OCI-LY7 (cell line): ENCODE results near the gene SLC37A1. TPM values are rescaled to one million over a fixed set of nuclear protein-coding genes. Genes with fewer than 3 reads are reported as not detected.

ENCODE experiments used
- BruUV-seq: library from RNA; stranded (reverse); fragments of 400-500 nt; replicated peaks from 2 replicates; lab custom pipeline; 2021; lab: Mats Ljungman, UMichigan
- CTCF ChIA-PET: fragments of 300-600 bp; sonication (Branson Sonifier 250); formaldehyde crosslinking; loops from one replicate; lab custom pipeline; 2022; ENCODE audit warnings: antibody characterized with exemption; ENCODE audit not compliant: unreplicated experiment; lab: Charles Lee
- POLR2A ChIA-PET: fragments of 300-600 bp; sonication (Branson Sonifier 250); formaldehyde crosslinking; loops from one replicate; lab custom pipeline; 2022; ENCODE audit warnings: antibody characterized with exemption; lab: Charles Lee
- DNase-seq: peaks from one replicate; pipeline ENCODE4 v3.0.0-alpha.2; 2015; ENCODE audit warnings: low spot score
- H2AFZ ChIP-seq: fragments of 200-600 bp; sonication (generic), shearing (Covaris generic); 2 replicates; pipeline ENCODE4 v1.6.1; 2014; ENCODE audit warnings: mild to moderate bottlenecking, antibody characterized with exemption, low read length, moderate library complexity
- H3K27ac ChIP-seq: fragments of 200-600 bp; sonication (generic); 2 replicates; pipeline ENCODE4 v1.5.1; 2014; ENCODE audit warnings: mixed run types, low read depth, mild to moderate bottlenecking, moderate library complexity, low read length, inconsistent platforms; ENCODE audit not compliant: poor library complexity, severe bottlenecking
- H3K36me3 ChIP-seq: fragments of 200-600 bp; sonication (generic); 2 replicates; pipeline ENCODE4 v1.6.1; 2014; ENCODE audit warnings: mild to moderate bottlenecking, antibody characterized with exemption, low read length, moderate library complexity, mixed read lengths; ENCODE audit not compliant: insufficient read depth
- H3K4me1 ChIP-seq: fragments of 200-600 bp; sonication (generic); 2 replicates; pipeline ENCODE4 v1.5.1; 2014; ENCODE audit warnings: mild to moderate bottlenecking, low read length; ENCODE audit not compliant: insufficient read depth, poor library complexity, severe bottlenecking
- H3K4me2 ChIP-seq: fragments of 200-600 bp; sonication (generic); 2 replicates; pipeline ENCODE4 v1.6.1; 2014; ENCODE audit warnings: mild to moderate bottlenecking, low read length
- H3K4me3 ChIP-seq: fragments of 200-600 bp; sonication (generic); 2 replicates; pipeline ENCODE4 v1.5.1; 2014; ENCODE audit warnings: mild to moderate bottlenecking, low read depth, low read length; ENCODE audit not compliant: poor library complexity, severe bottlenecking
- H3K79me2 ChIP-seq: fragments of 200-600 bp; sonication (generic); 2 replicates; pipeline ENCODE4 v1.6.1; 2016; ENCODE audit warnings: low read depth, mild to moderate bottlenecking, low read length, moderate library complexity, mixed read lengths; ENCODE audit not compliant: insufficient read depth
- H3K9me2 ChIP-seq: fragments of 200-600 bp; sonication (generic); 2 replicates; pipeline ENCODE4 v1.6.1; 2016; ENCODE audit warnings: mild to moderate bottlenecking, low read length, mixed read lengths; ENCODE audit not compliant: insufficient read depth
- H3K9me3 ChIP-seq: fragments of 200-600 bp; sonication (generic); 2 replicates; pipeline ENCODE4 v1.6.1; 2014; ENCODE audit warnings: mild to moderate bottlenecking, mixed run types, low read length, mixed read lengths
- H4K20me1 ChIP-seq: fragments of 200-600 bp; sonication (generic); 2 replicates; pipeline ENCODE4 v1.6.1; 2014; ENCODE audit warnings: mild to moderate bottlenecking, antibody characterized with exemption, low read length, moderate library complexity, mixed read lengths; ENCODE audit not compliant: insufficient read depth
- CTCF ChIP-seq: fragments of 200-600 bp; sonication (generic); conservative IDR thresholded peaks from 2 replicates; pipeline ENCODE4 v1.5.1; 2014; ENCODE audit warnings: mild to moderate bottlenecking, antibody characterized with exemption, low read length, moderate library complexity, mixed read lengths
- EZH2phosphoT487 ChIP-seq: fragments of 200-600 bp; sonication (generic); IDR thresholded peaks from 2 replicates; pipeline ENCODE4 v1.6.1; 2018; ENCODE audit warnings: low read depth, borderline replicate concordance, mild to moderate bottlenecking, mixed run types, antibody characterized with exemption, low read length, moderate library complexity, mixed read lengths
- intact Hi-C: fragments of 100-400 bp; cut with micrococcal nuclease; formaldehyde crosslinking; loops from one replicate; pipeline ENCODE4 v1.10.0; 2022; ENCODE audit not compliant: unreplicated experiment
- total RNA-seq, 2 experiments: library from RNA; depleted of rRNA in 1 of 2; stranded (reverse); fragments of >200 nt in 1 of 2; shearing (Covaris generic) in 1 of 2; gene quantifications; 2 replicates each; pipeline ENCODE4 v1.2.3, GENCODE V29; 2014 to 2022

The SLC37A1 gene
- total RNA-seq, 2 experiments from 2014 or later, result 22.5 to 27.6 TPM

- BruUV-seq, result no TSS peak
- intact Hi-C loops, result no loop called here
- ChIA-PET POLR2A (interaction anchor here (0.5 to 1.8 kb wide), 2 partner anchors 20 to 634 kb away, joined by 4 to 5 read pairs; no protein-coding TSS in a partner anchor), CTCF (no interaction called here)
- no peak overlapping the region for H3K4me3 ChIP-seq
- no peak for TF ChIP-seq CTCF
- no peak for TF ChIP-seq EZH2phosphoT487
- no peak for DNase-seq
- peak overlapping the region; percentile 63 for H3K4me2 ChIP-seq
- H3K79me2 ChIP-seq, result peaks cover 14% of the 10 kb centered on the region; the same call in 1 of the 2 replicates
- H4K20me1 ChIP-seq, result no peaks in the 10 kb centered on the region
- peaks cover 16% of the 10 kb centered on the region; the same call in 1 of the 2 replicates for H3K36me3 ChIP-seq
- 0 out of 2 replicates have a peak, but pooled peaks cover 4% of the 10 kb centered on the region for H3K9me3 ChIP-seq
- peaks cover 70% of the 10 kb centered on the region for H3K4me1 ChIP-seq
- H3K9me2 ChIP-seq, result no peaks in the 10 kb centered on the region
- H2AFZ ChIP-seq, result no peak overlapping the region
- H3K27ac ChIP-seq, result peak overlapping the region; percentile 64
Measured at GRCh38 chr21:42556476-42556875, 42.8 kb downstream of the SLC37A1 start.

- POLR2A ChIA-PET, result interaction anchor here (0.5 to 1.8 kb wide), 2 partner anchors 20 to 635 kb away, joined by 4 to 5 read pairs; no protein-coding TSS in a partner anchor
- peaks cover 75% of the 10 kb centered on the region for H3K4me1 ChIP-seq
- intact Hi-C loops, result no loop called here
Measured at GRCh38 chr21:42556960-42557359, 43.3 kb downstream of the SLC37A1 start.

More at GRCh38 chr21:42556960-42557359, 43.3 kb downstream of the SLC37A1 start:
- H3K36me3 ChIP-seq, result peaks cover 16% of the 10 kb centered on the region; the same call in 1 of the 2 replicates
- H3K4me2 ChIP-seq, result peak overlapping the region; percentile 63
- no peak for TF ChIP-seq CTCF
- no peak for TF ChIP-seq EZH2phosphoT487
- no peak overlapping the region for H2AFZ ChIP-seq
- no TSS peak for BruUV-seq
- peak overlapping the region; percentile 14 for H3K4me3 ChIP-seq
- peak; percentile 71 for DNase-seq
- H3K27ac ChIP-seq, result peak overlapping the region; percentile 64
- H3K79me2 ChIP-seq, result peaks cover 14% of the 10 kb centered on the region; the same call in 1 of the 2 replicates
- no peaks in the 10 kb centered on the region for H4K20me1 ChIP-seq
- CTCF ChIA-PET, result no interaction called here
- H3K9me3 ChIP-seq, result no peaks in the 10 kb centered on the region
- H3K9me2 ChIP-seq, result no peaks in the 10 kb centered on the region
